Colonic mucosa (tissue), 4 donors: Measurements from ENCODE around the gene LHFPL2. TPM values are rescaled to one million over a fixed set of nuclear protein-coding genes. Genes with fewer than 3 reads are reported as not detected.

Source experiments
- DNase-seq: peaks from one replicate; pipeline ENCODE4 v3.0.0-alpha.2; 2020
- H3K27ac ChIP-seq: fragments of 200-600 bp; one replicate; pipeline ENCODE4 v1.8.0; 2021
- H3K27me3 ChIP-seq: fragments of 200-600 bp; one replicate; pipeline ENCODE4 v1.8.0; 2021
- H3K36me3 ChIP-seq: fragments of 200-600 bp; one replicate; pipeline ENCODE4 v1.8.0; 2021
- H3K4me1 ChIP-seq: fragments of 200-600 bp; one replicate; pipeline ENCODE4 v1.8.0; 2021; ENCODE audit warnings: mild to moderate bottlenecking
- H3K4me3 ChIP-seq: fragments of 200-600 bp; one replicate; pipeline ENCODE4 v1.8.0; 2021
- H3K9ac ChIP-seq, 2 donors: one replicate each; pipeline ENCODE4 v1.7.0; 2013; ENCODE audit warnings: control low read depth in 2 of 2, low read depth in 2 of 2, low read length in 2 of 2
- H3K9me3 ChIP-seq: fragments of 200-600 bp; one replicate; pipeline ENCODE4 v1.8.0; 2021
- intact Hi-C: fragments of 100-400 bp; cut with DNase I; formaldehyde crosslinking; loops from one replicate; pipeline ENCODE4 v1.14.1; 2022
- total RNA-seq, 2 donors: library from RNA; stranded (reverse); fragmentation: NEBNext Ultra II Directional in 1 of 2; extraction: Animal tissue kit (Norgen Biotek cat#: 25700) in 1 of 2; gene quantifications; one replicate each; pipeline ENCODE4 v1.2.1, GENCODE V29; 2021
- TF ChIP-seq, protein P1 (sequence below): fragments of 200-600 bp; IDR thresholded peaks from one replicate; pipeline ENCODE4 v1.8.0; 2022; ENCODE audit warnings: antibody characterized with exemption, mild to moderate bottlenecking
- donor health status: healthy.
- donor health status: DM: no; HTN: no; CAD: no.
- donor health status: DM: no; HTN: no; CAD: no.

Gene LHFPL2
- total RNA-seq, 2 donors from 2014 or later: 35.5 to 39.2 TPM

DNA sequence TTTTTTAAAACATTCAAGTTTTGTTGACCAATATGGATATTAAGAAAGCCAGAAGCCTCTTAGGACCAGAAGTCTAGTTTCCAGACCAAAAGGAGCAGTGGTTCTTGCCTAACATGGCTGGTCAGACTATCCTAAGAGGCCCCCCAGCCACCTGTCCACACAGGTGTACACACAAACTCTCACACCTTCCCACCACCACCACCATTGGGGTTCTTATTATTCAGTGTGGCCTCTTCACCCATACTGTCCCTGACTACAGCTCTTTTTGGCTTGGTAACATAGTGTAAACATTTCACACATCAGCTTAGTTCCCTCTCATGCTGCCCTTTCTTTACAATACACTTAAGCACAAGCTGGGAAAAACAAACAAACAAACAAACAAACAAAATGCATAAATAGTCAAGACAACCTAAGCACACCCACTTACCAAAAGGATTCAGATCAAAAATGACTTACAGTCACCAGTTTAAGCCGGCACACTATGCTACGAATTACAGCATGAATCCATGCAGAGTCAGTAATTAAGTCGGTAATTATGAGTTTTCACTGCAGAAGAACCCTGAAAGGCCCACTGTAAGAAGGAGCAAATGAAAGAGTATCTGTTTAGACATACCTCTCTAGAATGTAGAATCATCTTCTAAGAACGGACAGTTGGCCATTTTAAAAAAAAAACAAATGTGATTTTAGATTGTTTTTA lies 9.5 kb downstream of the LHFPL2 start:
- H3K27me3 ChIP-seq: no peaks in the 10 kb centered on the region
- H3K9ac ChIP-seq: no peak overlapping the region
- no peaks in the 10 kb centered on the region for H3K4me1 ChIP-seq
- peak overlapping the region; percentile 11 for H3K27ac ChIP-seq
- intact Hi-C loops: no loop called here
- DNase-seq: no peak
- H3K9me3 ChIP-seq: no peaks in the 10 kb centered on the region
- H3K4me3 ChIP-seq: no peak overlapping the region
- TF ChIP-seq, protein P1, sequence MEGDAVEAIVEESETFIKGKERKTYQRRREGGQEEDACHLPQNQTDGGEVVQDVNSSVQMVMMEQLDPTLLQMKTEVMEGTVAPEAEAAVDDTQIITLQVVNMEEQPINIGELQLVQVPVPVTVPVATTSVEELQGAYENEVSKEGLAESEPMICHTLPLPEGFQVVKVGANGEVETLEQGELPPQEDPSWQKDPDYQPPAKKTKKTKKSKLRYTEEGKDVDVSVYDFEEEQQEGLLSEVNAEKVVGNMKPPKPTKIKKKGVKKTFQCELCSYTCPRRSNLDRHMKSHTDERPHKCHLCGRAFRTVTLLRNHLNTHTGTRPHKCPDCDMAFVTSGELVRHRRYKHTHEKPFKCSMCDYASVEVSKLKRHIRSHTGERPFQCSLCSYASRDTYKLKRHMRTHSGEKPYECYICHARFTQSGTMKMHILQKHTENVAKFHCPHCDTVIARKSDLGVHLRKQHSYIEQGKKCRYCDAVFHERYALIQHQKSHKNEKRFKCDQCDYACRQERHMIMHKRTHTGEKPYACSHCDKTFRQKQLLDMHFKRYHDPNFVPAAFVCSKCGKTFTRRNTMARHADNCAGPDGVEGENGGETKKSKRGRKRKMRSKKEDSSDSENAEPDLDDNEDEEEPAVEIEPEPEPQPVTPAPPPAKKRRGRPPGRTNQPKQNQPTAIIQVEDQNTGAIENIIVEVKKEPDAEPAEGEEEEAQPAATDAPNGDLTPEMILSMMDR: no peak
- H3K36me3 ChIP-seq: no peaks in the 10 kb centered on the region

DNA sequence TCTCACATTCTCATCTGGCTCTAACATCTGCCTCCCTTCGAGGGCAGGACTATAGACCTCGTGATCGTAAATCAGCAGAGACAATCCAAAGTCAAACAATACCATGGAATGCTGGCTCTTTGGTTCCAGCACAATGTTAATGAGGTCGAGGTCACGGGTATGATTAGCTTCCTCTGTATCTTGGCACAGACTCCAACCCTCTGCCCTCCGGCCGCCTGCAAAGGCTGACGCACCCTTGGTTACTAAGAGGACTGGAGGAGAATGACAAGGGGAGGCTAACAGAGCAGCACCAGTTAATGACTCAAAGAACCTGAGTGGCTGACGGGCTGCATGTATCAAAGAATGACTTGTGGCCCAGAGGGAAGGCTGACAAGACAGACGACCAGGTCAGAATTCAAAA lies 10.1 kb downstream of the LHFPL2 start:
- intact Hi-C loops: no loop called here
- Histone ChIP-seq H3K9me3 (no peaks in the 10 kb centered on the region), H3K27ac (peak overlapping the region; percentile 11), H3K36me3 (no peaks in the 10 kb centered on the region), H3K4me1 (no peaks in the 10 kb centered on the region), H3K27me3 (no peaks in the 10 kb centered on the region), H3K9ac (no peak overlapping the region), H3K4me3 (no peak overlapping the region)
- DNase-seq: peak; percentile 67
- TF ChIP-seq, protein P1: no peak

DNA sequence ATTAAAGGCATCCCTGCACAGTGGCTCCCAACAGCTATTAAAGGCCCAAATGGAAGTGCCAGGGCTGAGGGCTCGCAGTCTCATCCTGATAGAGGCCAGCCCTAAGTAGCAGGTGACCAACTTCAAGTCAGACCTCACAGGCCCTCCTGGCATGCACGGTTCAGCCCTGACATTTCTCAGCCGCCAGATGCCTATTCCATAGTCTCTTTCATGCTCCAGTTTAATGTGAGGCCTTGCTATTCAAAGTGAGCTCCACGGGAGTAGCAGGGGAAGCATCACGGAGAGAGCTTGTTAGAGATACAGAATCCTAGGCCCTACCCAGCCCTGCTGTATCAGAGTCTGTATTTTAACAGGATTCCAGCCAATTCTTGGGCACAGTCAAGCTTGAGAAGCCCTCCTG lies 11.1 kb downstream of the LHFPL2 start:
- Histone ChIP-seq H3K9ac (no peak overlapping the region), H3K4me1 (no peaks in the 10 kb centered on the region), H3K9me3 (no peaks in the 10 kb centered on the region), H3K27ac (no peak overlapping the region), H3K4me3 (no peak overlapping the region), H3K27me3 (no peaks in the 10 kb centered on the region), H3K36me3 (no peaks in the 10 kb centered on the region)
- TF ChIP-seq, protein P1: no peak
- intact Hi-C loops: no loop called here
- DNase-seq: no peak

DNA sequence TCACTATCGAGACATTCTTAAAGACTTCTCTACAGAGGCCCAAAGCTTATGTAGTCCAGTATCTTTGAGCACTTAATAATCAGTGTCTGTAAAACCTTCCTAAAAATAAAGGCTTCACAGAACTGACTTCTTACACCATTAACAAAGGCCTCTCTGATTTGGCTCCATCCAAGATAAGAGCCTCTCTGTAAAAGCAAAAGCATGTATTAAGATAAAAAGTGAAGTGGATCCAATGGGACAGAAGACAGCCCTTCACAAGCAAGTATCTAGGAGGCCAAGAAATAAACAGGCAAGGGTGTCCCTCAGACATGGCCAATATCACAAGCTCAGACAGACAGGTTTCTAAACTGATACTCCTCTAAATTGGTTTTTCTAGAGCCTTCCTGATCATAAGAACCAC lies 11.9 kb downstream of the LHFPL2 start:
- Histone ChIP-seq H3K9me3 (no peaks in the 10 kb centered on the region), H3K27me3 (no peaks in the 10 kb centered on the region), H3K27ac (no peak overlapping the region), H3K4me1 (no peaks in the 10 kb centered on the region), H3K9ac (no peak overlapping the region), H3K36me3 (no peaks in the 10 kb centered on the region), H3K4me3 (no peak overlapping the region)
- TF ChIP-seq, protein P1: no peak
- no peak for DNase-seq
- intact Hi-C loops: no loop called here

DNA sequence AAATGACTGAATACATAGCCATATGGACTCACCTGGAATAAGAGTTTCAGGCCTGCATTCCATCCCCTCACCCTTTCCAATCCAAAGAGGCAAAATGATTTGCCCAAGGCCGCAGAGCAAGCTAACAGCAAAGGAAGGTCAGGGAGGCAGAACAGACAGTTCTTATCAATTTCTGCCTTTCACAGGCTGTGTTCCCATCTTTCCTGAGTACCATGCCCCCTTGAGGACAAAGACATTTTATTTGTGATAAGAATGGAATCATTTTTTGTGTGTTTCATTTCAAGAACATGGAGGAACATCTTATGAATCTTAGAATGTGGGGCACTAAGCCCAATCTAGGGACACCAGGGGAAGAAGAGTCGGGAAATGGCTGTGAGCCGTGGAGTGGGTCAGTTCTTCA lies 13.9 kb downstream of the LHFPL2 start:
- no peak for DNase-seq
- no peaks in the 10 kb centered on the region for H3K4me1 ChIP-seq
- H3K27me3 ChIP-seq: no peaks in the 10 kb centered on the region
- no peaks in the 10 kb centered on the region for H3K9me3 ChIP-seq
- intact Hi-C loops: no loop called here
- peaks cover 6% of the 10 kb centered on the region for H3K36me3 ChIP-seq
- no peak overlapping the region for H3K27ac ChIP-seq
- H3K4me3 ChIP-seq: no peak overlapping the region
- H3K9ac ChIP-seq: no peak overlapping the region
- TF ChIP-seq, protein P1: no peak
